Osteoblast (primary cell): ENCODE results near the gene RAB3B. TPM values are rescaled to one million over a fixed set of nuclear protein-coding genes. Genes with fewer than 3 reads are reported as not detected.

Source experiments
- DNase-seq: peaks from one replicate; pipeline ENCODE4 v3.0.0; 2011; ENCODE audit warnings: low spot score, mixed read lengths; ENCODE audit not compliant: insufficient read length; ENCODE audit errors: missing footprints
- H2AFZ ChIP-seq: 2 replicates; pipeline ENCODE4 v1.6.0; 2011; ENCODE audit warnings: mild to moderate bottlenecking, low read length
- H3K27ac ChIP-seq: 2 replicates; pipeline ENCODE4 v1.5.1; 2011; ENCODE audit warnings: mild to moderate bottlenecking, low read depth, low read length, moderate library complexity
- H3K27me3 ChIP-seq: 2 replicates; pipeline ENCODE4 v1.6.0; 2012; ENCODE audit warnings: mild to moderate bottlenecking, control low read depth, inconsistent platforms, low read length, moderate library complexity; ENCODE audit not compliant: insufficient read depth
- H3K36me3 ChIP-seq: 2 replicates; pipeline ENCODE4 v1.5.1; 2011; ENCODE audit warnings: mild to moderate bottlenecking, low read length, control low read depth, moderate library complexity; ENCODE audit not compliant: insufficient read depth
- H3K4me1 ChIP-seq: 2 replicates; pipeline ENCODE4 v1.5.1; 2011; ENCODE audit warnings: mild to moderate bottlenecking, low read length, control low read depth, moderate library complexity; ENCODE audit not compliant: insufficient read depth
- H3K4me2 ChIP-seq: 2 replicates; pipeline ENCODE4 v1.6.0; 2011; ENCODE audit warnings: mild to moderate bottlenecking, low read length; ENCODE audit not compliant: insufficient read depth
- H3K4me3 ChIP-seq: fragments of 200-600 bp; sonication (generic); 3 replicates; pipeline ENCODE4 v1.5.1; 2012; ENCODE audit warnings: mild to moderate bottlenecking, low read length, inconsistent platforms; ENCODE audit not compliant: insufficient read depth
- H3K79me2 ChIP-seq: 2 replicates; pipeline ENCODE4 v1.6.0; 2012; ENCODE audit warnings: mild to moderate bottlenecking, low read length, control low read depth, inconsistent platforms; ENCODE audit not compliant: insufficient read depth
- H3K9me3 ChIP-seq: 2 replicates; pipeline ENCODE4 v1.5.1; 2011; ENCODE audit warnings: low read depth, low read length, control low read depth
- H4K20me1 ChIP-seq: 2 replicates; pipeline ENCODE4 v1.6.0; 2012; ENCODE audit warnings: mild to moderate bottlenecking, low read length, control low read depth; ENCODE audit not compliant: insufficient read depth
- CTCF ChIP-seq: IDR thresholded peaks from 2 replicates; pipeline ENCODE4 v1.5.1; 2011; ENCODE audit warnings: mild to moderate bottlenecking, low read depth, low read length, moderate library complexity; ENCODE audit errors: extremely low read depth
- total RNA-seq: library from RNA; depleted of rRNA; stranded (reverse); fragments of >200 nt; gene quantifications from 2 replicates; pipeline ENCODE4 v1.2.3, GENCODE V29; 2012

Gene RAB3B
- total RNA-seq, 1 donor = 14.5 TPM

GRCh38 chr1:51878616-51879336 lies 111.7 kb downstream of the RAB3B start, which contains the start of gene NRDC:
TSS of gene NRDC (minus strand) at chr1:51878727. CDS start at chr1:51878615, 112 bp downstream.
- Histone ChIP-seq H3K36me3 (no peaks in the 10 kb centered on the region), H3K4me1 (peaks cover 18% of the 10 kb centered on the region), H3K4me3 (peak within 1 kb of the TSS; percentile 97), H4K20me1 (peaks cover 7% of the 10 kb centered on the region), H3K9me3 (no peaks in the 10 kb centered on the region), H3K27ac (peak within 1 kb of the TSS; percentile 99), H3K4me2 (peak within 1 kb of the TSS; percentile 95), H3K79me2 (peaks cover 47% of the 10 kb centered on the region), H3K27me3 (no peaks in the 10 kb centered on the region), H2AFZ (peak within 1 kb of the TSS; percentile 89)
- no peak for TF ChIP-seq CTCF
- DNase-seq = peak; percentile 97

- H3K27me3 ChIP-seq = no peaks in the 10 kb centered on the region
- no peaks in the 10 kb centered on the region for H3K36me3 ChIP-seq
- H3K4me2 ChIP-seq = peak overlapping the region; percentile 95
- peaks cover 18% of the 10 kb centered on the region for H3K4me1 ChIP-seq
- no peak for TF ChIP-seq CTCF
- no peaks in the 10 kb centered on the region for H3K9me3 ChIP-seq
- peaks cover 7% of the 10 kb centered on the region for H4K20me1 ChIP-seq
- no peak for DNase-seq
- peak overlapping the region; percentile 99 for H3K27ac ChIP-seq
- peaks cover 51% of the 10 kb centered on the region for H3K79me2 ChIP-seq
- H2AFZ ChIP-seq = peak overlapping the region; percentile 89
- H3K4me3 ChIP-seq = peak overlapping the region; percentile 97
Observed at GRCh38 chr1:51878308-51878615, 112.2 kb downstream of the RAB3B start.

GRCh38 chr1:51877434-51878307 lies 112.8 kb downstream of the RAB3B start:
- DNase-seq = no peak
- H3K79me2 ChIP-seq = peaks cover 56% of the 10 kb centered on the region
- H3K27me3 ChIP-seq = no peaks in the 10 kb centered on the region
- TF ChIP-seq CTCF = no peak
- H3K4me2 ChIP-seq = peak overlapping the region; percentile 95
- H3K4me1 ChIP-seq = peaks cover 18% of the 10 kb centered on the region
- H3K4me3 ChIP-seq = peak overlapping the region; percentile 97
- H3K36me3 ChIP-seq = no peaks in the 10 kb centered on the region
- peak overlapping the region; percentile 89 for H2AFZ ChIP-seq
- H3K9me3 ChIP-seq = no peaks in the 10 kb centered on the region
- H4K20me1 ChIP-seq = peaks cover 11% of the 10 kb centered on the region
- peak overlapping the region; percentile 99 for H3K27ac ChIP-seq

- Histone ChIP-seq H3K4me2 (peak overlapping the region; percentile 68), H3K4me3 (peak overlapping the region; percentile 5)
- TF ChIP-seq CTCF = no peak
Observed at GRCh38 chr1:51875836-51876235, 114.7 kb downstream of the RAB3B start.

More at GRCh38 chr1:51875836-51876235, 114.7 kb downstream of the RAB3B start:
- Histone ChIP-seq H2AFZ (no peak overlapping the region), H3K36me3 (no peaks in the 10 kb centered on the region), H3K79me2 (peaks cover 75% of the 10 kb centered on the region), H3K9me3 (no peaks in the 10 kb centered on the region), H3K27ac (no peak overlapping the region), H3K4me1 (peaks cover 18% of the 10 kb centered on the region), H4K20me1 (peaks cover 20% of the 10 kb centered on the region), H3K27me3 (no peaks in the 10 kb centered on the region)
- no peak for DNase-seq
